NCI-H748 (cell line): ENCODE results near the gene TBCD.

Experiments used
- DNase-seq: peaks from one replicate; lab custom pipeline; 2025; ENCODE audit not compliant: unreplicated experiment; lab: John Stamatoyannopoulos, UW

TBCD gene

DNA sequence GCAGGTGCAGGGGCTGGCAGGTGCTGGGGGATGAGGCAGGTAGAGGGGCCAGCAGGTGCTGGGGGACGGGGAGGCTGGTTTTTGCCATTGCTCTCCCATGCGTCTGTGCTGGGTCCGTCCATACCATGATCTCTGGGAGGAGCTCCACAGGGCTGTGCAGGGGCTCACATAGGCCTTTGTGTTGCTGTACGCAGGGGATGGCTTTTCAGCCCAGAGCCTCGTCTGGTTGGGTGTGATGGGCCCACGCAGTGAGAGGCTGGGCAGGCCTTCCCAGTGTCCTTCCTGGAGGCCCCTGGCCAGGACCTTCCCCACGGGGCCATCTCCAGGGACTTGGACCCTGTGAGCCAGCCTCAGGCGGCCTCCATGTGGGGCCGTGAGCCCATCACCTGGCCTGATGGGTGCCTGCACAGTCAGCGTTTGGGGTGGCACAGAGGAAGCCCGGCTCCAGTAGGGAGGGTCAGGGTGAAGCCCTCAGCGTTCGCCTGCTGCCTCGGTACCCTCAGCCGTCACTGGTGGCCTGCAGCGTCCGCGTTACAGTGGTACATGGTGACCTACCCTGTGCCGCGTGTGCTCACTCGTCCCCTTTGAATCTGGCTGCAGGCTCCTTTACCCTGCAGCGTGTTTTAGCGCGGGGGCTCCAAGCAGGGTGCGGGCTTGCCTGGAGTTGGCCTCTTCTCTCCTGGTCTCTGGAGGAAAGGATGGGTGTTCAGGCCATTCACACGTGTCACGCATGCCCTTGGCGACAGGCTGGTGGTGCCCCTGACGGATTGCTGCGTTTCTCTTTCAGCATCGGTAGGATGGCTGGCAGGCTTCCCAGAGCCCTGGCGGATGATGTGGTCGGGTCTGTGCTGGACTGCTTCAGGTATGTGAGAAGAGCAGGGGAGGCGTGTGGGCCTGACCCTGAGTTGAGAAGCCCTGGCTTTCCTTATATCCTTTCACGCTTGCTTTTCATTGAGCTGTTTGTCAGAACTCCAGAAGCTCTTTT, 57.3 kb downstream of the TBCD start:
- no peak for DNase-seq

DNA sequence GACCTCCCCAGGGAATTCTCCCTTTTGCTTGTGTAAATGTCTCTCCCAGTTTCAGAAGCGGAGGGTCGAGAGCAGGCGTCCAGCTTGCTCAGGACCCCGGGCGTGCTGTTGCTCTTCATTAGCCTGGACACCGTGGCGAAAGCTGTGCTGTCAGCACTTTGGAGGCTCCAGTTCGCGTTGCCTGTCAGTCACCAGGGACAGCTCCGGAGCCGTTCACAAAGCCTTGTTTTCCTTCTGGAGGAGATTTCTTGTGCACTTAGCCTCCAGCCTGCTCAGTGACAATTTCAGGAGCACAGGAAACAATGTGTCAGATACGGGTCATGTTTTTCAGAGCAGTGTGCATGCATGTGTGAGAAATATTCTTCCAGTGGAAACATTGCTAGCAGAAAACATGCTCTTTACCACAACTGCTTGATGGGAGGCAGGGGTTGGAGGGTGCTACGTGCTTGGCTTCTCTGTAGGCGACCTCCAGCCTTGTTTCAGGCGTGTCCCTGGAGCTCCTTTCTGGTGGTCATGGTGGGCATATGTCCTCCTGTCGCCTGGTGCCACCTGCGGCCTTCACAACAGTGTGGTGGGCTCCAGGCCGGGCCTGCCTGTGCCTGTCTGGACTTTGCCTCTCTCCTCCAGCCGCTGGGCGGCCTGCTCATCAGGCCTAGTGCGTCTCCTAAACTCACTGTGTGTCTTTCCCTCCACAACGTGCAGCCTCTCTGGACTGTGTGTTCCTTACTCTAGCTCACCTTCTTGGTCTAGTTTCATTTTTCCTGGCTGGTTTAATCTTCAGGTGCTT, 59.0 kb downstream of the TBCD start:
- DNase-seq: no peak

GRCh38 chr17:82812058-82812457, 60.2 kb downstream of the TBCD start:
- no peak for DNase-seq

DNA sequence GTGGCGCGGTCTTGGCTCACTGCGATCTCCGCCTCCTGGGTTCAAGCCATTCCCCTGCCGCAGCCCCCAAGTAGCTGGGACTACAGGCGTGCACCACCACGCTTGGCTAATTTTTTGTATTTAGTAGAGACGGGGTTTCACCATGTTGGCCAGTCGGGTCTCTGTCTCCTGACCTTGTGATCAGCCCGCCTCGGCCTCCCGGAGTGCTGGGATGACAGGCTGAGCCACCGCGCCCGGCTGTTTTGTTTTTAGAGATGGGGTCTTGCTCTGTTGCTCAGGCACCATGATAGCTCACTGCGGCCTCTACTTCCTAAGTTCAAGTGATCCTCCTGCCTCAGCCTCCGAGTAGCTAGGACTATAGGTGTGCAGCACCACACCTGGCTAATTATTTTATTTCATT, 60.7 kb downstream of the TBCD start:
- no peak for DNase-seq

DNA sequence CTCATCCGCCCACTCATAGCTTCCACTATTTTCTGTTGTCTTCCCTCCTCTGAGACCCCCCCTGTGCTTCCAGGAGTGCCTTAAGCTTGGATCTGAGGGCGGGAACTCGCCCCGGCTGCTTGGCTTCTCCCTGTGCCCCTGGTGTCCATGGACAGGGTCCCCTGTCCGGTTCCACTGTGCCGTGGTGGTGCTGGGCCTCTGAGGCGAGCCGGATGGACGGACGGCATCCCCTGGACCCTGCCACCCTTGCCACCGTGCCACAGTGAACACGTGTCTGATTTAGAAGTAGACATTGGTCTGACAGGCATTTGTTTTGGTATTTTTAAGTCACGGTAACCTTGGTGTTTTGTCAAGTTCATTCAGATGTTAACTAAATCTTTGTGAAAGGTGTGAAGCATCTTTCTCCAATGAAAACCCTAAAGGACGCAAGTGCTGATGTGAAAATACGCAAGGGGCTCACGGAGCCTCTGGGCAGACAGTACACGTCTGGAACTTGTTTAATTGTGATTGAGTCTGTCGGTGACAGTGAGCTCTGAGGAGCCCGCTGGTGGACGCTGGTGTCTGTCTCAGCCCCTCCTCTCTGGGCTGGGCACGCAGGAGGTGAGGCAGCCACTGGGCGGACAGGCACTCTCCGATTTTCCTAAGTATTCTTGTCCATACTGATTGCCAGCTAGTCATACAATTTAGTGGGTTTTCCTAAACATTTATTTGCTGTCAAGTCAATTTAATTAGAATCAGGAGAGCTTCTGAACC, 61.6 kb downstream of the TBCD start:
- DNase-seq: no peak

DNA sequence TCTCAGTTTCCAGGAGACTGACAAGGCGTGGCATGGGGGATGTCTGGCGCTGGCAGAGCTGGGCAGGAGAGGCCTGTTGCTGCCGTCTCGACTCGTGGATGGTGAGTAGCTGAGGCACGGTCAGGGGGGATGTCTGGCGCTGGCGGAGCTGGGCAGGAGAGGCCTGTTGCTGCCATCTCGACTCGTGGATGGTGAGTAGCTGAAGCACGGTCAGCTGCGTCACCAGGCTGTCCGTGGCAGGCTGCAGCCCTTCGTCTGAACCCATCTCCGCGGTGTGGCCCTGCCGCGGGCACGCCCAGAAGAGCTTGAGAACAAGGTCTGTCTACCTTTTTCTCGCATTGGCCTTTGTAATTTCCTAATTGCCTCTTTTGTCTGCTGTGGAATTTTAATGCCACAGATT, 63.0 kb downstream of the TBCD start:
- no peak for DNase-seq

GRCh38 chr17:82815354-82815753, 63.5 kb downstream of the TBCD start:
- DNase-seq: no peak

- no peak for DNase-seq
Observed at GRCh38 chr17:82815790-82816305, 64.0 kb downstream of the TBCD start.

- no peak for DNase-seq
Observed at GRCh38 chr17:82816358-82816757, 64.5 kb downstream of the TBCD start.

GRCh38 chr17:82817947-82818346, 66.1 kb downstream of the TBCD start:
- DNase-seq: no peak

- DNase-seq: no peak
Observed at GRCh38 chr17:82820278-82821251, 68.7 kb downstream of the TBCD start.

GRCh38 chr17:82821554-82821953, 69.7 kb downstream of the TBCD start:
- DNase-seq: no peak

- DNase-seq: no peak
Observed at GRCh38 chr17:82822281-82822680, 70.4 kb downstream of the TBCD start.

DNA sequence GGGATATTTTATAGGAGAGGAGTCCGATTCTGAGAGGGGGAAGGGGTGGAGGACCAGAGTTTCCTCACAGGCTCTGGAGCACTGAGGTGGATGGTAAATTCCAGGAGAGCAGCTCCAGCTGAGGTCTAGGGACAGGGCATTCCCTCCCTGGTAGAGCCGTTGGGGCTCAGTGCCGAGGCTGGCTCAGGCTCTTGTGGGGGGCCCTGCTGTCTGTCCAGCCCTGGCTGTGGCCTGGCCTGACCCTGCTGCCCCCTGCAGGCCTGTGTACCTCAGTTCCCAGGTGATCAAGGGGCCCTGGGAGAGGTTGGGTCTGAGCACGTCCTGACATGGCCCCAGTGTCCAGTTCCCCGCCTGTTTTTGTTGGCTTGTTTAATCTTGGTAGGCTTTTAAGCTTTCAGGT, 71.1 kb downstream of the TBCD start:
- DNase-seq: no peak

- no peak for DNase-seq
Observed at GRCh38 chr17:82825540-82826124, 73.8 kb downstream of the TBCD start.

DNA sequence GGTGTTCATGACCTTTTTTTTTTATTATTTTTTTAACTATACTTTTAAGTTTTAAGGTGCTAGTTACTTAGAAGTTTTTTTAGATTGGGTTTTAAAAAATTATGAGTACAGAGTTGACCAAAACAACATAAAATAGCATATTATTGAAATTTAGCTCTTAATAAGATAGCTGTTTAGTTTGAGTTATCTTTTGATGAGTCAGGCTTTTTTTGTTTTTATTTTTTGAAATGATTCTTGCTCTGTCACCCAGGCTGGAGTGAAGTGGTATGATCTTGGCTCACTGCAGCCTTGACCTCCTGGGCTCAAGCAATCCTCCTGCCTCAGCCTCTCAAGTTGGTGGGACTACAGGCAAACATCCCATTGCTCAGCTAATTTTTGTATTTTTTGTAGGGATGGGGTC, 74.3 kb downstream of the TBCD start:
- no peak for DNase-seq

- no peak for DNase-seq
Observed at GRCh38 chr17:82826956-82827355, 75.1 kb downstream of the TBCD start.

GRCh38 chr17:82828875-82829487, 77.1 kb downstream of the TBCD start:
- no peak for DNase-seq

DNA sequence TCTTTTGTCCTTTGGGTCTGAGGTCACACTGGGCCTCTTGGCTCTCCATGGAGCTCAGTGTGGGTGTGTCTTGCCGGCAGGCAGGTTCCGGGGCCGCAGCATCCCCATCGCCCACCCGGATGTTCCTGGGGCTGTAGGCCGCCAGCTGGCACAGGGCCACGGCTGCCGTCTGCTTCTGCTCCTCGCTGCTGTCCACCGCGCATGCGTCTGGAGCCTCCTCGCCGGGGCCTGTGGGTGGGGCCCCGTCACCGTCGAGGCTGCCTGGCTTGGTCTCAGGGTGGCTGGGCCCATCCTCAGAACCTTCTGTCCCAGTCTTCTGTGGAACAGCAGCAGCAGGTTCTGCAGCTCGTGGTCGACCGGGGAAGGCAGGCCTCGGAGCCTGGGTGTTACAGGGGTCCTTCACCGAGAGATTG, 78.4 kb downstream of the TBCD start:
- peak; percentile 10 for DNase-seq
